Vagina (tissue), 2 donors: ENCODE data around the gene UTS2B. TPM values are rescaled to one million over a fixed set of nuclear protein-coding genes. Genes with fewer than 3 reads are reported as not detected.
"Not testable (repeated sequence)": the region's sequence is repeated elsewhere in the genome, so short reads cannot be mapped to it uniquely, and the experiment has no call there.

Source experiments
- DNase-seq, 2 donors: peaks; one replicate each; pipeline ENCODE4 v3.0.0-alpha.2; 2017; ENCODE audit errors: extremely low spot score in 2 of 2
- H3K27ac ChIP-seq: fragments of 200-600 bp; sonication (generic); one replicate; pipeline ENCODE4 v1.5.1; 2019
- H3K27me3 ChIP-seq: fragments of 200-600 bp; sonication (generic); one replicate; pipeline ENCODE4 v1.5.1; 2019
- H3K36me3 ChIP-seq, 2 donors: fragments of 200-600 bp; sonication (generic); one replicate each; pipeline ENCODE4 v1.5.1; 2017 to 2019
- H3K4me1 ChIP-seq: fragments of 200-600 bp; sonication (generic); one replicate; pipeline ENCODE4 v1.5.1; 2019
- H3K4me3 ChIP-seq, 2 donors: fragments of 200-600 bp; sonication (generic); 1 replicate in 1 of 2; 2 replicates in 1 of 2; pipeline ENCODE4 v1.5.1; 2016 to 2019
- H3K9me3 ChIP-seq: fragments of 200-600 bp; sonication (generic); one replicate; pipeline ENCODE4 v1.5.1; 2019
- CTCF ChIP-seq, 3 experiments: fragments of 450-650 bp in 2 of 3; fragments of 200-600 bp in 1 of 3; sonication (generic) in 1 of 3; IDR thresholded peaks; one replicate each; pipeline ENCODE4 v1.5.1; 2017 to 2019; ENCODE audit warnings: antibody characterized with exemption in 3 of 3, mild to moderate bottlenecking in 2 of 3, moderate library complexity in 2 of 3
- POLR2A ChIP-seq, 2 donors: fragments of 450-650 bp; IDR thresholded peaks; one replicate each; pipeline ENCODE4 v1.6.1; 2017; ENCODE audit warnings: antibody characterized with exemption in 2 of 2, mild to moderate bottlenecking in 2 of 2, moderate library complexity in 2 of 2
- POLR2AphosphoS5 ChIP-seq, 2 donors: sonication (generic); formaldehyde crosslinking; IDR thresholded peaks; one replicate each; pipeline ENCODE4 v1.9.0; 2017; ENCODE audit warnings: antibody characterized with exemption in 2 of 2, mild to moderate bottlenecking in 2 of 2, low read depth in 1 of 2; ENCODE audit not compliant: insufficient read depth in 1 of 2
- intact Hi-C: fragments of 100-400 bp; cut with DNase I; formaldehyde crosslinking; loops from one replicate; pipeline ENCODE4 v1.15.1; 2023
- total RNA-seq: library from RNA; depleted of rRNA; stranded (reverse); fragments of >200 nt; gene quantifications from one replicate; pipeline ENCODE4 v1.2.3, GENCODE V29; 2016

UTS2B gene
- total RNA-seq, 1 donor from 2014 or later: 1.7 TPM

GRCh38 chr3:191253089-191253799 is 77.1 kb downstream of the UTS2B start:
- no peaks in the 10 kb centered on the region for H3K9me3 ChIP-seq
- H3K27ac ChIP-seq: no peak overlapping the region
- no peaks in the 10 kb centered on the region for H3K36me3 ChIP-seq
- TF ChIP-seq POLR2A (IDR thresholded peaks at IDR 0.05) (no peak), POLR2AphosphoS5 (IDR thresholded peaks at IDR 0.05; ENCODE audit: insufficient read depth in 1 of 2, low read depth in 1 of 2) (no peak), CTCF (IDR thresholded peaks at IDR 0.05) (no peak)
- no peak overlapping the region for H3K4me3 ChIP-seq
- no peaks in the 10 kb centered on the region for H3K4me1 ChIP-seq
- intact Hi-C loops: no loop called here
- H3K27me3 ChIP-seq: no peaks in the 10 kb centered on the region
- DNase-seq: no peak

- Histone ChIP-seq H3K9me3 (no peaks in the 10 kb centered on the region), H3K27me3 (no peaks in the 10 kb centered on the region), H3K4me3 (no peak overlapping the region), H3K4me1 (no peaks in the 10 kb centered on the region), H3K27ac (no peak overlapping the region), H3K36me3 (no peaks in the 10 kb centered on the region)
- DNase-seq: no peak
- TF ChIP-seq POLR2A (IDR thresholded peaks at IDR 0.05) (no peak), CTCF (IDR thresholded peaks at IDR 0.05) (no peak), POLR2AphosphoS5 (IDR thresholded peaks at IDR 0.05; ENCODE audit: insufficient read depth in 1 of 2, low read depth in 1 of 2) (no peak)
- intact Hi-C loops: no loop called here
Measured at GRCh38 chr3:191246630-191247029, 83.7 kb downstream of the UTS2B start.

DNA sequence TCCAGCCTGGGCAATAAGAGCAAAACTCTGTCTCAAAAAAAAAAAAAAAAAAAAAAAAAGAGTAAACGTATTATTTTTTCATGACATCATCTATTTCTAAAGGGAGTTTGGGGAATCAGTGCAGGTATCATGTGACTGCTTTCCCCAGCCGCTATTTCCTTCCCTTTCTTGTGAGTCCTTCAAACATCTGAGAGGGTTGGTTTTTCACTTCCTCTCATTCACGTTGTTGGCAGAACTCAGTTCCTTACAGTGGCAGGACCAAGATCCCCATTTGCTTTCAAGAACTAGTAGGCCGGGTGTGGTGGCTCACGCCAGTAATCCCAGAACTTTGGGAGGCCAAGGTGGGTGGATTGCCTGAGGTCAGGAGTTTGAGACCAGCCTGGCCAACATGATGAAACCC is 84.3 kb downstream of the UTS2B start:
- intact Hi-C loops, H3K4me3 ChIP-seq, H3K36me3 ChIP-seq, DNase-seq, H3K27ac ChIP-seq, H3K9me3 ChIP-seq, H3K27me3 ChIP-seq, H3K4me1 ChIP-seq: not testable (repeated sequence)

DNA sequence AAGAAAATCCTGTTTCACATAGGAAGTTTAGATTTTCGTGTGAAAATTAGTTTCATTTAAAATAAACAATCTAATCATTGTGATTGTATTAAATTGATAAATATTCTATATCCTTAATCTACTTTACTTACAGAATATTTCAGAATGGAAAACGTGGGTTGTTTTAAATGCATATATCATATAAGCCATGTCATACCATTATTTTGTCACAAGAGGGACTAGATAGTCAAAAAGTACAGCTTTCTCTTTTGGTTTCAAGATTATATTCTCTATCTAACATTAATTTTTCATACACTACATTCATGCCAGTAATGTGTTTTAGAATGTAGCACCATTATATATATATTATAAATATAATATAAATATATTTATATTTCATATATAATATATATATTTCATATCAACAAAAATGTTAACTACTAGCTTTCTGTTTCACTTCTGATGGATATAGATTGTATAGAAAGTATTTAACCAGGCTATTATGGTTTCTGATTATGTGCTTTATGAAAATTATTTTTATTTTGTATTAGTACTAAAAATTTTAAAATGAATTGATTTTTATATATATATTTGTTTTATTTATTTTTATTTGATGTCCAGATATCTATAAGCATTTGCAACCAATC is 86.0 kb downstream of the UTS2B start:
- TF ChIP-seq CTCF (IDR thresholded peaks at IDR 0.05): peak in 1 of 3 experiments; percentile 43
- no peak for TF ChIP-seq POLR2A (IDR thresholded peaks at IDR 0.05)
- intact Hi-C loops: no loop called here
- Histone ChIP-seq H3K4me1 (no peaks in the 10 kb centered on the region), H3K36me3 (no peaks in the 10 kb centered on the region), H3K27me3 (no peaks in the 10 kb centered on the region), H3K27ac (no peak overlapping the region), H3K9me3 (no peaks in the 10 kb centered on the region), H3K4me3 (no peak overlapping the region)
- DNase-seq: no peak

DNA sequence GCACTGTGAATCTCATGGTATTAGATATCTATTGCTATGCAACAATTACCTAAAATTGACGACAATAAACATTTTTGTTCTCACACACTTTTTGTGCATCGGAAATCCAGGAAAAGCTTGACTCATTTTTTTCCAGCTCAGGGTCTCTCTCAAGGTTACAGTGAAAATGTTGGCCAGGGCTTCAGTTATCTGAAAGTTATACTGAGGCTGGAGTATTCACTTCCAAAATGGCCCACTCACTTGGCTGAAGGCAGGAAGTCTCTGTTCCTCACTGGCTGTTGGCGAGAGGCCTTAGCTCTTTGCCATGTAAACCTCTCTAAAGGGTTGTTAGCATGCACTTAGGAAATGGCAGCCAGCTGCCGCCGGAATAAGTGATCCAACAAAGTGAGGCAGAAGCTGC is 89.8 kb downstream of the UTS2B start:
- no peaks in the 10 kb centered on the region for H3K9me3 ChIP-seq
- no peak for TF ChIP-seq POLR2A (IDR thresholded peaks at IDR 0.05)
- TF ChIP-seq CTCF (IDR thresholded peaks at IDR 0.05): no peak
- TF ChIP-seq POLR2AphosphoS5 (IDR thresholded peaks at IDR 0.05; ENCODE audit: insufficient read depth in 1 of 2, low read depth in 1 of 2): no peak
- intact Hi-C loops: no loop called here
- no peaks in the 10 kb centered on the region for H3K27me3 ChIP-seq
- H3K36me3 ChIP-seq: no peaks in the 10 kb centered on the region
- H3K4me1 ChIP-seq: no peaks in the 10 kb centered on the region
- H3K27ac ChIP-seq: no peak overlapping the region
- H3K4me3 ChIP-seq: no peak overlapping the region
- peak in 1 of 2 donors; percentile 18 for DNase-seq
